BJ (cell line): ENCODE measurements around the gene EEF1E1. TPM values are rescaled to one million over a fixed set of nuclear protein-coding genes. Genes with fewer than 3 reads are reported as not detected.

Experiments used
- CTCF ChIA-PET: fragments of 350-600 bp; formaldehyde crosslinking; extraction: SDS; loops from one replicate; lab custom pipeline; 2021; ENCODE audit warnings: antibody characterized with exemption, inconsistent platforms; lab: Yijun Ruan, JAX
- POLR2A ChIA-PET: fragments of 300-600 bp; sonication (Branson Sonifier 250); formaldehyde crosslinking; extraction: SDS; loops from one replicate; lab custom pipeline; 2021; ENCODE audit warnings: antibody characterized with exemption; lab: Charles Lee
- DNase-seq: peaks from one replicate; pipeline ENCODE4 v3.0.0-alpha.2; 2011; ENCODE audit warnings: low read depth
- H3K27me3 ChIP-seq: 2 replicates; pipeline ENCODE4 v1.6.0; 2011; ENCODE audit warnings: low read length; ENCODE audit not compliant: control insufficient read depth, insufficient read depth
- H3K36me3 ChIP-seq: 2 replicates; pipeline ENCODE4 v1.5.1; 2011; ENCODE audit warnings: low read length; ENCODE audit not compliant: control insufficient read depth, insufficient read depth
- H3K4me3 ChIP-seq: 2 replicates; pipeline ENCODE4 v1.5.1; 2011; ENCODE audit warnings: low read depth, mild to moderate bottlenecking, control low read depth, low read length
- polyA plus RNA-seq: library from polyadenylated mRNA; depleted of rRNA; stranded (reverse); fragments of >200 nt; gene quantifications from 2 replicates; pipeline ENCODE4 v1.2.3, GENCODE V29; 2011
- TF ChIP-seq, protein P1 (sequence below): IDR thresholded peaks from 2 replicates; pipeline ENCODE4 v1.5.1; 2011; ENCODE audit warnings: low read depth, mild to moderate bottlenecking, control low read depth, inconsistent platforms, low read length, moderate library complexity; ENCODE audit not compliant: insufficient read depth

EEF1E1 gene
- polyA plus RNA-seq, 1 experiment: 26.4 TPM

GRCh38 chr6:8075704-8076103, 26.6 kb downstream of the EEF1E1 start:
- Histone ChIP-seq H3K36me3 (no peaks in the 10 kb centered on the region), H3K4me3 (no peak overlapping the region), H3K27me3 (no peaks in the 10 kb centered on the region)
- CTCF ChIA-PET: no interaction called here
- POLR2A ChIA-PET: no interaction called here
- no peak for DNase-seq
- TF ChIP-seq, protein P1, sequence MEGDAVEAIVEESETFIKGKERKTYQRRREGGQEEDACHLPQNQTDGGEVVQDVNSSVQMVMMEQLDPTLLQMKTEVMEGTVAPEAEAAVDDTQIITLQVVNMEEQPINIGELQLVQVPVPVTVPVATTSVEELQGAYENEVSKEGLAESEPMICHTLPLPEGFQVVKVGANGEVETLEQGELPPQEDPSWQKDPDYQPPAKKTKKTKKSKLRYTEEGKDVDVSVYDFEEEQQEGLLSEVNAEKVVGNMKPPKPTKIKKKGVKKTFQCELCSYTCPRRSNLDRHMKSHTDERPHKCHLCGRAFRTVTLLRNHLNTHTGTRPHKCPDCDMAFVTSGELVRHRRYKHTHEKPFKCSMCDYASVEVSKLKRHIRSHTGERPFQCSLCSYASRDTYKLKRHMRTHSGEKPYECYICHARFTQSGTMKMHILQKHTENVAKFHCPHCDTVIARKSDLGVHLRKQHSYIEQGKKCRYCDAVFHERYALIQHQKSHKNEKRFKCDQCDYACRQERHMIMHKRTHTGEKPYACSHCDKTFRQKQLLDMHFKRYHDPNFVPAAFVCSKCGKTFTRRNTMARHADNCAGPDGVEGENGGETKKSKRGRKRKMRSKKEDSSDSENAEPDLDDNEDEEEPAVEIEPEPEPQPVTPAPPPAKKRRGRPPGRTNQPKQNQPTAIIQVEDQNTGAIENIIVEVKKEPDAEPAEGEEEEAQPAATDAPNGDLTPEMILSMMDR: no peak

DNA sequence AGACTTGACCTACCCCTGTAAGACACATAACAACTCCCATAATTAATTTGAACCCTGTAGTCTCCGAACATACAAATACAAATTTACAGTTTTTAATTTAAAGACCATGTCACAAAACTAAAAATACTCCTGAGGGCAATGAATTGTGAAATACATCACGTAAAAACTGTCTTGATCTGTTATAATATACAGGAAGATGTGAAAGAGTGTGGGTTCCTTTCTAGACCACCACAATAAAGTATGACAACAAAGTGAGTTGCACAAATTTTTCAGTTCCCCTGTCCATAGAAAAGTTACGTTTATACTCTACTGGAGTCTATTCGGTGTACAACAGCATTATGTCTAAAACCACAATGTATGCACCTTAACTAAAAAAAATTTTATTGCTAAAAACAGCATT, 27.2 kb downstream of the EEF1E1 start:
- CTCF ChIA-PET: no interaction called here
- POLR2A ChIA-PET: no interaction called here
- no peaks in the 10 kb centered on the region for H3K36me3 ChIP-seq
- TF ChIP-seq, protein P1: no peak
- H3K27me3 ChIP-seq: no peaks in the 10 kb centered on the region
- no peak for DNase-seq
- H3K4me3 ChIP-seq: no peak overlapping the region

DNA sequence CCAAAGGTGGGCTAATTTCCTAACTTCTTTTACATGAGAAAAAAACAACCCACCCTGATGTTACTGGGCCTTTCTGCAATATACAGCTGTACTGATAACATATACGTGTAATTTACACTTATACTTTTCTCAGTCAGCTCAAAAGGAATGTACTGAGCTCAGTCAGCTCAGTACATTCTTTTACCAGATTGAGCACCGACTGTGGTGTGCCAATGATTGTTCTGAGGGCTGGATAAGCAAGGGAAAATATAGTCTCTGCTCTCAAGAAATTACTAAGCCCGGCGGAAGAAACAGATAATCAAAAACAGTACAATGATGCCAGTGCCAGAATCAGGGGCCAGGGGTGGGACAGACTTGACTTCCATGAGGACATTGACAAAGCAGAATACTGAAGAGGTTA, 28.1 kb downstream of the EEF1E1 start:
- no peak for DNase-seq
- TF ChIP-seq, protein P1: no peak
- no peaks in the 10 kb centered on the region for H3K27me3 ChIP-seq
- no peaks in the 10 kb centered on the region for H3K36me3 ChIP-seq
- no peak overlapping the region for H3K4me3 ChIP-seq
- ChIA-PET CTCF (interaction anchor here (0.8 to 1.2 kb wide), 2 partner anchors 10 to 57 kb away, joined by 3 to 4 read pairs; partner anchors contain the start of gene BLOC1S5), POLR2A (no interaction called here)

GRCh38 chr6:8073758-8074157, 28.6 kb downstream of the EEF1E1 start:
- POLR2A ChIA-PET: no interaction called here
- CTCF ChIA-PET: interaction anchor here (0.8 to 1.2 kb wide), 2 partner anchors 9 to 57 kb away, joined by 3 to 4 read pairs; partner anchors contain the start of gene BLOC1S5
- H3K36me3 ChIP-seq: no peaks in the 10 kb centered on the region
- DNase-seq: no peak
- TF ChIP-seq, protein P1: no peak
- H3K4me3 ChIP-seq: no peak overlapping the region
- H3K27me3 ChIP-seq: no peaks in the 10 kb centered on the region

- POLR2A ChIA-PET: interaction anchor here (0.7 kb wide), 1 partner anchor 109 kb away, joined by 4 read pairs; no protein-coding TSS in a partner anchor
- TF ChIP-seq, protein P1: no peak
- Histone ChIP-seq H3K4me3 (no peak overlapping the region), H3K27me3 (no peaks in the 10 kb centered on the region), H3K36me3 (no peaks in the 10 kb centered on the region)
- DNase-seq: no peak
- CTCF ChIA-PET: interaction anchor here (0.9 to 3.0 kb wide), 2 partner anchors 11 to 61 kb away, joined by 3 to 7 read pairs; no protein-coding TSS in a partner anchor
Observed at GRCh38 chr6:8070718-8071117, 31.6 kb downstream of the EEF1E1 start.
